Activated T-helper 17 cell treated with anti-CD3 and anti-CD28 coated beads, Interleukin-2, amount 50 U/mL, for 72 hours (primary cell): ENCODE results near the gene NKD2. TPM values are rescaled to one million over a fixed set of nuclear protein-coding genes. Genes with fewer than 3 reads are reported as not detected.
"Not testable (repeated sequence)": the region's sequence is repeated elsewhere in the genome, so short reads cannot be mapped to it uniquely, and the experiment has no call there.

Experiments
- ATAC-seq: fragments of 150-1000 bp; cut with Tn5 transposase; replicated peaks from 2 replicates; pipeline ENCODE4 v1.10.0; 2021; ENCODE audit warnings: mild to moderate bottlenecking, moderate library complexity
- H3K27ac Mint-ChIP-seq: one replicate; pipeline ENCODE4 v1.8.0; 2022; ENCODE audit warnings: mixed read lengths
- H3K27me3 Mint-ChIP-seq: one replicate; pipeline ENCODE4 v1.8.0; 2022; ENCODE audit warnings: mixed read lengths
- H3K36me3 Mint-ChIP-seq: one replicate; pipeline ENCODE4 v1.8.0; 2022; ENCODE audit warnings: low read depth, mild to moderate bottlenecking, mixed read lengths
- H3K4me1 Mint-ChIP-seq: one replicate; pipeline ENCODE4 v1.8.0; 2022; ENCODE audit warnings: mixed read lengths
- H3K4me3 Mint-ChIP-seq: one replicate; pipeline ENCODE4 v1.8.0; 2022; ENCODE audit warnings: mild to moderate bottlenecking, mixed read lengths
- H3K9me3 Mint-ChIP-seq: one replicate; pipeline ENCODE4 v1.8.0; 2022; ENCODE audit warnings: mixed read lengths
- total RNA-seq, 2 donors: library from RNA; stranded (reverse); gene quantifications; one replicate each; pipeline ENCODE4 v1.2.3, GENCODE V29; 2022

Gene NKD2
- total RNA-seq, 2 donors from 2014 or later, result 0.37 to 1.2 TPM

- not testable (repeated sequence) for H3K4me1 Mint-ChIP-seq, H3K4me3 Mint-ChIP-seq, H3K27ac Mint-ChIP-seq, H3K9me3 Mint-ChIP-seq, ATAC-seq, H3K27me3 Mint-ChIP-seq
- H3K36me3 Mint-ChIP-seq, result peaks cover 13% of the 10 kb centered on the region
Measured at GRCh38 chr5:1061292-1061691, 52.7 kb downstream of the NKD2 start.

GRCh38 chr5:1061916-1062315 lies 53.3 kb downstream of the NKD2 start:
- no peaks in the 10 kb centered on the region for H3K9me3 Mint-ChIP-seq
- no peak overlapping the region for H3K4me3 Mint-ChIP-seq
- H3K36me3 Mint-ChIP-seq, result peaks cover 19% of the 10 kb centered on the region
- H3K4me1 Mint-ChIP-seq, result no peaks in the 10 kb centered on the region
- H3K27ac Mint-ChIP-seq, result no peak overlapping the region
- ATAC-seq, result no peak
- H3K27me3 Mint-ChIP-seq, result no peaks in the 10 kb centered on the region

- no peaks in the 10 kb centered on the region for H3K4me1 Mint-ChIP-seq
- H3K4me3 Mint-ChIP-seq, result no peak overlapping the region
- no peaks in the 10 kb centered on the region for H3K27me3 Mint-ChIP-seq
- ATAC-seq, result no peak
- peaks cover 19% of the 10 kb centered on the region for H3K36me3 Mint-ChIP-seq
- no peak overlapping the region for H3K27ac Mint-ChIP-seq
- no peaks in the 10 kb centered on the region for H3K9me3 Mint-ChIP-seq
Measured at GRCh38 chr5:1062761-1063568, 54.4 kb downstream of the NKD2 start.

GRCh38 chr5:1063661-1064382 lies 55.2 kb downstream of the NKD2 start:
- peaks cover 19% of the 10 kb centered on the region for H3K36me3 Mint-ChIP-seq
- H3K4me3 Mint-ChIP-seq, result no peak overlapping the region
- no peaks in the 10 kb centered on the region for H3K27me3 Mint-ChIP-seq
- no peaks in the 10 kb centered on the region for H3K4me1 Mint-ChIP-seq
- no peaks in the 10 kb centered on the region for H3K9me3 Mint-ChIP-seq
- ATAC-seq, result no peak
- no peak overlapping the region for H3K27ac Mint-ChIP-seq

GRCh38 chr5:1064383-1065142 lies 56.0 kb downstream of the NKD2 start:
- H3K4me3 Mint-ChIP-seq, result no peak overlapping the region
- ATAC-seq, result no peak
- H3K4me1 Mint-ChIP-seq, result no peaks in the 10 kb centered on the region
- no peaks in the 10 kb centered on the region for H3K9me3 Mint-ChIP-seq
- no peak overlapping the region for H3K27ac Mint-ChIP-seq
- peaks cover 19% of the 10 kb centered on the region for H3K36me3 Mint-ChIP-seq
- H3K27me3 Mint-ChIP-seq, result no peaks in the 10 kb centered on the region

- H3K36me3 Mint-ChIP-seq, result peaks cover 19% of the 10 kb centered on the region
- no peak overlapping the region for H3K27ac Mint-ChIP-seq
- H3K9me3 Mint-ChIP-seq, result no peaks in the 10 kb centered on the region
- ATAC-seq, result no peak
- no peaks in the 10 kb centered on the region for H3K4me1 Mint-ChIP-seq
- no peak overlapping the region for H3K4me3 Mint-ChIP-seq
- no peaks in the 10 kb centered on the region for H3K27me3 Mint-ChIP-seq
Measured at GRCh38 chr5:1065143-1065750, 56.6 kb downstream of the NKD2 start.

- Mint-ChIP-seq H3K27me3 (no peaks in the 10 kb centered on the region), H3K36me3 (peaks cover 19% of the 10 kb centered on the region), H3K4me3 (no peak overlapping the region), H3K9me3 (no peaks in the 10 kb centered on the region), H3K27ac (no peak overlapping the region), H3K4me1 (no peaks in the 10 kb centered on the region)
- no peak for ATAC-seq
Measured at GRCh38 chr5:1065891-1066650, 57.5 kb downstream of the NKD2 start.

- H3K4me1 Mint-ChIP-seq, result no peaks in the 10 kb centered on the region
- no peaks in the 10 kb centered on the region for H3K9me3 Mint-ChIP-seq
- peaks cover 19% of the 10 kb centered on the region for H3K36me3 Mint-ChIP-seq
- H3K27me3 Mint-ChIP-seq, result no peaks in the 10 kb centered on the region
- ATAC-seq, result no peak
- H3K27ac Mint-ChIP-seq, result no peak overlapping the region
- H3K4me3 Mint-ChIP-seq, result no peak overlapping the region
Measured at GRCh38 chr5:1066676-1067075, 58.1 kb downstream of the NKD2 start.

GRCh38 chr5:1067141-1068121 lies 58.8 kb downstream of the NKD2 start:
- no peak overlapping the region for H3K27ac Mint-ChIP-seq
- no peaks in the 10 kb centered on the region for H3K27me3 Mint-ChIP-seq
- no peak for ATAC-seq
- H3K9me3 Mint-ChIP-seq, result no peaks in the 10 kb centered on the region
- H3K36me3 Mint-ChIP-seq, result peaks cover 19% of the 10 kb centered on the region
- H3K4me3 Mint-ChIP-seq, result no peak overlapping the region
- H3K4me1 Mint-ChIP-seq, result no peaks in the 10 kb centered on the region

GRCh38 chr5:1068204-1068894 lies 59.7 kb downstream of the NKD2 start:
- H3K4me3 Mint-ChIP-seq, result no peak overlapping the region
- no peaks in the 10 kb centered on the region for H3K4me1 Mint-ChIP-seq
- ATAC-seq, result no peak
- H3K27ac Mint-ChIP-seq, result no peak overlapping the region
- H3K27me3 Mint-ChIP-seq, result no peaks in the 10 kb centered on the region
- no peaks in the 10 kb centered on the region for H3K9me3 Mint-ChIP-seq
- peaks cover 19% of the 10 kb centered on the region for H3K36me3 Mint-ChIP-seq

GRCh38 chr5:1068895-1069719 lies 60.5 kb downstream of the NKD2 start:
- H3K9me3 Mint-ChIP-seq, result no peaks in the 10 kb centered on the region
- no peaks in the 10 kb centered on the region for H3K4me1 Mint-ChIP-seq
- H3K36me3 Mint-ChIP-seq, result peaks cover 19% of the 10 kb centered on the region
- no peaks in the 10 kb centered on the region for H3K27me3 Mint-ChIP-seq
- ATAC-seq, result no peak
- H3K27ac Mint-ChIP-seq, result no peak overlapping the region
- H3K4me3 Mint-ChIP-seq, result no peak overlapping the region

GRCh38 chr5:1069720-1070088 lies 61.1 kb downstream of the NKD2 start:
- H3K27me3 Mint-ChIP-seq, result no peaks in the 10 kb centered on the region
- peaks cover 17% of the 10 kb centered on the region for H3K36me3 Mint-ChIP-seq
- no peaks in the 10 kb centered on the region for H3K9me3 Mint-ChIP-seq
- ATAC-seq, result no peak
- H3K27ac Mint-ChIP-seq, result no peak overlapping the region
- no peak overlapping the region for H3K4me3 Mint-ChIP-seq
- no peaks in the 10 kb centered on the region for H3K4me1 Mint-ChIP-seq
